Measurements from ENCODE around the gene HRCT1.
"Not testable (repeated sequence)": the region's sequence is repeated elsewhere in the genome, so short reads cannot be mapped to it uniquely, and the experiment has no call there.

Gene HRCT1

GRCh38 chr9:35933550-35934067 is 27.6 kb downstream of the HRCT1 start:
- no peak for TF ChIP-seq CTCF (IDR thresholded peaks at IDR 0.05; ENCODE audit: borderline replicate concordance, control extremely low read depth, extremely low read depth, insufficient read depth, missing control alignments)
- in situ Hi-C loops (cut with MboI; ENCODE audit: low sequenced_read_pairs, unreplicated experiment), result no loop called here
- no peak for DNase-seq (ENCODE audit: low spot score)

GRCh38 chr9:35934069-35934468 is 28.1 kb downstream of the HRCT1 start:
- DNase-seq (ENCODE audit: low spot score); in situ Hi-C loops (cut with MboI; ENCODE audit: low sequenced_read_pairs, unreplicated experiment): not testable (repeated sequence)

- in situ Hi-C loops (cut with MboI; ENCODE audit: low sequenced_read_pairs, unreplicated experiment), result no loop called here
- DNase-seq (ENCODE audit: low spot score), result no peak
- TF ChIP-seq CTCF (IDR thresholded peaks at IDR 0.05; ENCODE audit: borderline replicate concordance, control extremely low read depth, extremely low read depth, insufficient read depth, missing control alignments), result no peak
Observed at GRCh38 chr9:35935261-35935660, 29.3 kb downstream of the HRCT1 start.

GRCh38 chr9:35935755-35936509 is 29.9 kb downstream of the HRCT1 start:
- no peak for TF ChIP-seq CTCF (IDR thresholded peaks at IDR 0.05; ENCODE audit: borderline replicate concordance, control extremely low read depth, extremely low read depth, insufficient read depth, missing control alignments)
- in situ Hi-C loops (cut with MboI; ENCODE audit: low sequenced_read_pairs, unreplicated experiment), result no loop called here
- DNase-seq (ENCODE audit: low spot score), result no peak

GRCh38 chr9:35937227-35937626 is 31.2 kb downstream of the HRCT1 start:
- in situ Hi-C loops (cut with MboI; ENCODE audit: low sequenced_read_pairs, unreplicated experiment), result no loop called here
- TF ChIP-seq CTCF (IDR thresholded peaks at IDR 0.05; ENCODE audit: borderline replicate concordance, control extremely low read depth, extremely low read depth, insufficient read depth, missing control alignments), result no peak
- no peak for DNase-seq (ENCODE audit: low spot score)

- no peak for TF ChIP-seq CTCF (IDR thresholded peaks at IDR 0.05; ENCODE audit: borderline replicate concordance, control extremely low read depth, extremely low read depth, insufficient read depth, missing control alignments)
- in situ Hi-C loops (cut with MboI; ENCODE audit: low sequenced_read_pairs, unreplicated experiment), result no loop called here
- DNase-seq (ENCODE audit: low spot score), result no peak
Observed at GRCh38 chr9:35938474-35939356, 32.7 kb downstream of the HRCT1 start.
